HepG2 (cell line): ENCODE measurements around the gene CD302.

Experiments used
- CEBPB ChIP-seq: IDR thresholded peaks from 2 replicates; pipeline ENCODE4 v1.6.1; 2011; ENCODE audit warnings: low read depth, low read length, improper control_type of control experiment, borderline replicate concordance
- CTCF ChIP-seq: sonication (generic); formaldehyde crosslinking; IDR thresholded peaks from 2 replicates; pipeline ENCODE4 v1.5.0; 2020; ENCODE audit warnings: mild to moderate bottlenecking, missing genetic modification reagents, moderate library complexity
- EED ChIP-seq: sonication (generic); formaldehyde crosslinking; IDR thresholded peaks from 2 replicates; pipeline ENCODE4 v1.5.0; 2020; ENCODE audit warnings: mild to moderate bottlenecking, missing genetic modification reagents
- MXI1 ChIP-seq: IDR thresholded peaks from 3 replicates; pipeline ENCODE4 v1.6.1; 2012; ENCODE audit warnings: low read depth, low read length, inconsistent platforms, borderline replicate concordance
- STAT5B ChIP-seq: sonication (generic); formaldehyde crosslinking; IDR thresholded peaks from 2 replicates; pipeline ENCODE4 v1.4.0; 2020; ENCODE audit warnings: missing genetic modification reagents
- TOE1 ChIP-seq: sonication (generic); formaldehyde crosslinking; IDR thresholded peaks from 2 replicates; pipeline ENCODE4 v1.4.0; 2020; ENCODE audit warnings: mild to moderate bottlenecking, missing genetic modification reagents
- YY1 ChIP-seq: IDR thresholded peaks from 2 replicates; pipeline ENCODE4 v1.6.1; 2011; ENCODE audit warnings: low read length, low read depth, moderate library complexity, mild to moderate bottlenecking; ENCODE audit not compliant: insufficient read depth, insufficient replicate concordance
- ZNF274 ChIP-seq: sonication (generic); formaldehyde crosslinking; IDR thresholded peaks from 2 replicates; pipeline ENCODE4 v1.5.1; 2020; ENCODE audit warnings: mild to moderate bottlenecking, missing genetic modification reagents
- TF ChIP-seq, protein P1 (sequence below): sonication (generic); formaldehyde crosslinking; IDR thresholded peaks from 2 replicates; pipeline ENCODE4 v1.4.0; 2020; ENCODE audit warnings: missing genetic modification reagents

DNA sequence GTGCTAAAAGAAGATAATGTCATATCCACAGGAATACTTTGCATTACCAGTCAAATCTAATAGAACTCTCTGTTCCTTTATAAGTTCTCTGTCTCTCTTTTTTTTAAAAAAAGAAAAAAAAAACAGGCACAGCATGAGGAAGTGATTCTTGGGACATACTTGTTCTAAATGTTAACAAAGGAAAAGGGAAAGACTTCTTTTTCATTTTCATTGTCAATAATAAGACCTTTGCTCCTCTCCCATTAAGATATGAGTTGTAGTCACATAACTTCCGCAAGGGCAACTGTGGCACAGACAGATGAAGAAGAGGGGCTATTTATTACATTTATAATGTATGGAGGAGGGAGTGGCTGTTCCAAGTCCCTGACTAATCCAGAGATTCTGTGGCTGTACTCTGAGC is 4.7 kb downstream of the CD302 start:
- TF ChIP-seq YY1 = no peak
- TF ChIP-seq TOE1 (CRISPR knock-in tag) = no peak
- no peak for TF ChIP-seq STAT5B
- TF ChIP-seq CTCF (CRISPR knock-in tag) = no peak
- TF ChIP-seq MXI1 = no peak
- no peak for TF ChIP-seq EED
- TF ChIP-seq, protein P1, sequence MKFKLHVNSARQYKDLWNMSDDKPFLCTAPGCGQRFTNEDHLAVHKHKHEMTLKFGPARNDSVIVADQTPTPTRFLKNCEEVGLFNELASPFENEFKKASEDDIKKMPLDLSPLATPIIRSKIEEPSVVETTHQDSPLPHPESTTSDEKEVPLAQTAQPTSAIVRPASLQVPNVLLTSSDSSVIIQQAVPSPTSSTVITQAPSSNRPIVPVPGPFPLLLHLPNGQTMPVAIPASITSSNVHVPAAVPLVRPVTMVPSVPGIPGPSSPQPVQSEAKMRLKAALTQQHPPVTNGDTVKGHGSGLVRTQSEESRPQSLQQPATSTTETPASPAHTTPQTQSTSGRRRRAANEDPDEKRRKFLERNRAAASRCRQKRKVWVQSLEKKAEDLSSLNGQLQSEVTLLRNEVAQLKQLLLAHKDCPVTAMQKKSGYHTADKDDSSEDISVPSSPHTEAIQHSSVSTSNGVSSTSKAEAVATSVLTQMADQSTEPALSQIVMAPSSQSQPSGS (CRISPR knock-in tag) = no peak
- no peak for TF ChIP-seq CEBPB
- TF ChIP-seq ZNF274 (CRISPR knock-in tag) = no peak
